OCI-LY7 (cell line): ENCODE results near the gene HSD17B11. TPM values are rescaled to one million over a fixed set of nuclear protein-coding genes. Genes with fewer than 3 reads are reported as not detected.
A peak's percentile ranks its signal among the peaks of the same experiment; 100 is the strongest.
"Not testable (repeated sequence)": the region's sequence is repeated elsewhere in the genome, so short reads cannot be mapped to it uniquely, and the experiment has no call there.

Experiments
- BruUV-seq: library from RNA; stranded (reverse); fragments of 400-500 nt; replicated peaks from 2 replicates; lab custom pipeline; 2021; lab: Mats Ljungman, UMichigan
- CTCF ChIA-PET: fragments of 300-600 bp; sonication (Branson Sonifier 250); formaldehyde crosslinking; loops from one replicate; lab custom pipeline; 2022; ENCODE audit warnings: antibody characterized with exemption; ENCODE audit not compliant: unreplicated experiment; lab: Charles Lee
- POLR2A ChIA-PET: fragments of 300-600 bp; sonication (Branson Sonifier 250); formaldehyde crosslinking; loops from one replicate; lab custom pipeline; 2022; ENCODE audit warnings: antibody characterized with exemption; lab: Charles Lee
- DNase-seq: peaks from one replicate; pipeline ENCODE4 v3.0.0-alpha.2; 2015; ENCODE audit warnings: low spot score
- H2AFZ ChIP-seq: fragments of 200-600 bp; sonication (generic), shearing (Covaris generic); 2 replicates; pipeline ENCODE4 v1.6.1; 2014; ENCODE audit warnings: mild to moderate bottlenecking, antibody characterized with exemption, low read length, moderate library complexity
- H3K27ac ChIP-seq: fragments of 200-600 bp; sonication (generic); 2 replicates; pipeline ENCODE4 v1.5.1; 2014; ENCODE audit warnings: mixed run types, low read depth, mild to moderate bottlenecking, moderate library complexity, low read length, inconsistent platforms; ENCODE audit not compliant: poor library complexity, severe bottlenecking
- H3K36me3 ChIP-seq: fragments of 200-600 bp; sonication (generic); 2 replicates; pipeline ENCODE4 v1.6.1; 2014; ENCODE audit warnings: mild to moderate bottlenecking, antibody characterized with exemption, low read length, moderate library complexity, mixed read lengths; ENCODE audit not compliant: insufficient read depth
- H3K4me1 ChIP-seq: fragments of 200-600 bp; sonication (generic); 2 replicates; pipeline ENCODE4 v1.5.1; 2014; ENCODE audit warnings: mild to moderate bottlenecking, low read length; ENCODE audit not compliant: insufficient read depth, poor library complexity, severe bottlenecking
- H3K4me2 ChIP-seq: fragments of 200-600 bp; sonication (generic); 2 replicates; pipeline ENCODE4 v1.6.1; 2014; ENCODE audit warnings: mild to moderate bottlenecking, low read length
- H3K4me3 ChIP-seq: fragments of 200-600 bp; sonication (generic); 2 replicates; pipeline ENCODE4 v1.5.1; 2014; ENCODE audit warnings: mild to moderate bottlenecking, low read depth, low read length; ENCODE audit not compliant: poor library complexity, severe bottlenecking
- H3K79me2 ChIP-seq: fragments of 200-600 bp; sonication (generic); 2 replicates; pipeline ENCODE4 v1.6.1; 2016; ENCODE audit warnings: low read depth, mild to moderate bottlenecking, low read length, moderate library complexity, mixed read lengths; ENCODE audit not compliant: insufficient read depth
- H3K9me2 ChIP-seq: fragments of 200-600 bp; sonication (generic); 2 replicates; pipeline ENCODE4 v1.6.1; 2016; ENCODE audit warnings: mild to moderate bottlenecking, low read length, mixed read lengths; ENCODE audit not compliant: insufficient read depth
- H3K9me3 ChIP-seq: fragments of 200-600 bp; sonication (generic); 2 replicates; pipeline ENCODE4 v1.6.1; 2014; ENCODE audit warnings: mild to moderate bottlenecking, mixed run types, low read length, mixed read lengths
- H4K20me1 ChIP-seq: fragments of 200-600 bp; sonication (generic); 2 replicates; pipeline ENCODE4 v1.6.1; 2014; ENCODE audit warnings: mild to moderate bottlenecking, antibody characterized with exemption, low read length, moderate library complexity, mixed read lengths; ENCODE audit not compliant: insufficient read depth
- CTCF ChIP-seq: fragments of 200-600 bp; sonication (generic); conservative IDR thresholded peaks from 2 replicates; pipeline ENCODE4 v1.5.1; 2014; ENCODE audit warnings: mild to moderate bottlenecking, antibody characterized with exemption, low read length, moderate library complexity, mixed read lengths
- EZH2phosphoT487 ChIP-seq: fragments of 200-600 bp; sonication (generic); IDR thresholded peaks from 2 replicates; pipeline ENCODE4 v1.6.1; 2018; ENCODE audit warnings: low read depth, borderline replicate concordance, mild to moderate bottlenecking, mixed run types, antibody characterized with exemption, low read length, moderate library complexity, mixed read lengths
- intact Hi-C: fragments of 100-400 bp; cut with micrococcal nuclease; formaldehyde crosslinking; loops from one replicate; pipeline ENCODE4 v1.10.0; 2022; ENCODE audit not compliant: unreplicated experiment
- total RNA-seq, 2 experiments: library from RNA; depleted of rRNA in 1 of 2; stranded (reverse); fragments of >200 nt in 1 of 2; shearing (Covaris generic) in 1 of 2; gene quantifications; 2 replicates each; pipeline ENCODE4 v1.2.3, GENCODE V29; 2014 to 2022

The HSD17B11 gene
- total RNA-seq, 2 experiments from 2014 or later: 8.7 to 9.0 TPM

- intact Hi-C loops: no loop called here
- peak overlapping the region; percentile 54 for H3K4me2 ChIP-seq
- H4K20me1 ChIP-seq: no peaks in the 10 kb centered on the region
- H3K4me3 ChIP-seq: peak overlapping the region; percentile 73
- H3K9me3 ChIP-seq: peaks cover 5% of the 10 kb centered on the region; the same call in 1 of the 2 replicates
- ChIA-PET CTCF (no interaction called here), POLR2A (interaction anchor here (0.6 to 1.8 kb wide), 6 partner anchors 12 to 38 kb away, joined by 3 to 5 read pairs (median 4); partner anchors contain the start of gene NUDT9)
- DNase-seq: no peak
- BruUV-seq: no TSS peak
- H2AFZ ChIP-seq: no peak overlapping the region
- no peak for TF ChIP-seq CTCF
- TF ChIP-seq EZH2phosphoT487: no peak
- peaks cover 30% of the 10 kb centered on the region; the same call in 1 of the 2 replicates for H3K79me2 ChIP-seq
- no peak overlapping the region for H3K27ac ChIP-seq
- peaks cover 3% of the 10 kb centered on the region; the same call in 1 of the 2 replicates for H3K36me3 ChIP-seq
- H3K4me1 ChIP-seq: peaks cover 17% of the 10 kb centered on the region
- no peaks in the 10 kb centered on the region for H3K9me2 ChIP-seq
Measured at GRCh38 chr4:87388901-87389300, 2.1 kb downstream of the HSD17B11 start.

- CTCF ChIA-PET: no interaction called here
- Histone ChIP-seq H3K36me3 (peaks cover 3% of the 10 kb centered on the region; the same call in 1 of the 2 replicates), H4K20me1 (no peaks in the 10 kb centered on the region), H3K27ac (no peak overlapping the region), H3K4me2 (no peak overlapping the region), H3K79me2 (peaks cover 30% of the 10 kb centered on the region; the same call in 1 of the 2 replicates), H3K9me3 (peaks cover 5% of the 10 kb centered on the region; the same call in 1 of the 2 replicates), H3K4me3 (no peak overlapping the region), H3K9me2 (no peaks in the 10 kb centered on the region), H3K4me1 (peaks cover 17% of the 10 kb centered on the region), H2AFZ (no peak overlapping the region)
- TF ChIP-seq CTCF (no peak), EZH2phosphoT487 (no peak)
- no TSS peak for BruUV-seq
- POLR2A ChIA-PET: interaction anchor here (0.5 kb wide), 1 partner anchor 1994 kb away, joined by 4 read pairs; no protein-coding TSS in a partner anchor
- no peak for DNase-seq
- intact Hi-C loops: no loop called here
Measured at GRCh38 chr4:87387237-87387636, 3.8 kb downstream of the HSD17B11 start.

GRCh38 chr4:87384466-87385132, 6.4 kb downstream of the HSD17B11 start:
- H3K9me3 ChIP-seq, POLR2A ChIA-PET, BruUV-seq, H3K4me3 ChIP-seq, DNase-seq, H3K4me2 ChIP-seq, H3K36me3 ChIP-seq, H3K27ac ChIP-seq, H3K4me1 ChIP-seq, intact Hi-C loops, H3K9me2 ChIP-seq, CTCF ChIA-PET, H4K20me1 ChIP-seq, H2AFZ ChIP-seq: not testable (repeated sequence)
- peaks cover 19% of the 10 kb centered on the region; the same call in 1 of the 2 replicates for H3K79me2 ChIP-seq
